UCSD-AML1 (cell line): Measurements from ENCODE around the gene FMNL1.

ENCODE experiments used
- DNase-seq: peaks from one replicate; lab custom pipeline; 2025; ENCODE audit not compliant: unreplicated experiment; lab: John Stamatoyannopoulos, UW

FMNL1 gene

DNA sequence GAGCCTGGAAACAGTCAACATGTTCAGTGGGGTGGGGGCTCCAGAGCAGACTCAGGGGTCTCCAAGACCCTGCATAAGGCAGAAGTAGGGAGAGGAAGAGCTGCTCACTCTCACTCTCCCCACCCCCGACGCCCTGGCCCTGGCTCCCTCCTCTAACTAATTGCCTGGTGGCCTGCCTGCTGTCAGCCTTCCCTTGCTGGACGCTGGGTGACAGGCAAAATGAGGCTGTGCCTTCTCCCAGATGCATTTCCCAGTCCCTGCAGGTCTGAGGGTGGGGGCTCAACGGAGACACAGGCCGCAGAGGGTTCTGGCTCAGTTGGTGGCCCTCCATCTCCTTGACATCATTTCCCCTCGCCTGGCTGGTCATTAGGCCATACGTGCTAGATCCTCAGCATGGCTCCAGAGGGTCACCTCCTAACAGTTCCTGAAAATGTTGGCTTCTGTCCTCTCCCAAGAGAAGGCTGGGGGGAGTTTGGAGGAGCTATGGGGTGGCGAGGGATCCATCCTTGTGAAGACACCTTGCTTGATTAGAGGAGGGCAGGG, 1.4 kb downstream of the FMNL1 start:
- no peak for DNase-seq

DNA sequence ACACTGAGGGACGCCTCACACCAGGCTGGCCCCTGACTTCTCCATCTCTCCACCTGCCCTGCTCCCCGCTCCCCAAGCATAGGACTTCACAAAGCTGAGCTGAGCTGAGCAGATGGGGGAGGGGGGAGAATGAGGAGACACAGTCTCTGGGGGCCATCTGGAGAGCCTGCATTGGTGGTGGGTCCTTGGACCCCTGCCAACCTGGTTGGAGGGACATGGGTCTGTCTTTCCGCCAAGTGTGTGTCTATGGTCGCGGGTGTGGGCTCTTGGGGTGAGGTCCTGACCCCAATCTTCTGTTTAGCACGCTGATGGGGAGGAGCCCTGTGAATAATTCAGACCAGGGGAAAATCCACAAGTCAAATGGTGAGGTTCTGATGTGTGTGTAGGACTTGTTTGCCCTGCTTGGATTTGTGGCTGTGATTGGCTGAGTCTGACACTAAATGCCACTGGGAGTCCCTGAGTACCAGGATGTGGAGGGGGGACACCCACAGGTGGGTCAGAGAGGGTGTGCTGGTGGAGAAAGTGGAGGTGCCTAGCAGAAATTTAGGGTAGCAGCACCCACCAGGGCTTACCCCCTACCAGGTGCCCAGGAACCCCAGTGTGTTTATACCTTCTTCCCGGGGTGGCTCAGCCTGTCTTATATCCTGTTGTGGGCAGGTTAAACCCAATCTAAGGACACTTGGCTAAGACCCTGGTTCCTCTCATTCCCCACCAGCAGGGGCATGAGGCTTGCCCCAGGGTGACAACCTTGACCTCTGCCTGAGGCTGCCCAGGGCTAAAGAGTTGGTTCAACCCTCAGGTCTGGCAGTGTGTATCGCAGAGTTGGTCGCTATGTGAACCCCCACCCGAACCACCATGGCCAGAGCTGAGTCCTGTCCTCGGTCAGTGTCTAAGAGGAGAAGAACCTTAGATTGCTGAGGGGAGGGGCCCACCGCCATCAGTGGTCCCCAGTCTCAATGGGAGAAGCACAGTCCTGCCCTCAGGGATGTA, 2.1 kb downstream of the FMNL1 start:
- no peak for DNase-seq

DNA sequence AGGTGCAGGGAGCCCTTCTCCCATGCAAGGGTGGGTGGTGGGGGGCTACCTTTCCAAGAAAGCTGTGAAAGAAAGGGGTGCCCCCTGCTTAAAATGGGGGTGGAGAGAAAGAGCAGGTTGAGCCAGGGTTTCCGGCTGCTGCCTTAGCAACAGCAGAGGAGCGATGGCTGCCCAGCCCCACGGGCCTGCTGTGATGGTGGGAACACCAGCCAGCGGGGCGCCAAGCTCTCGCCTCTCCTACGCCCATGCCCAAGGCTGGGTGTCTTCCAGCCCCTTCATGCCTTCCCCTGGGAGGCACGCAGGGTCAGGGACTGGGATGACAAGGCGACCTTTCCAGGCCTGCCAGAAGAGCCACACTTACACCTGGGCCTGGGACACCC, 3.0 kb downstream of the FMNL1 start:
- no peak for DNase-seq

DNA sequence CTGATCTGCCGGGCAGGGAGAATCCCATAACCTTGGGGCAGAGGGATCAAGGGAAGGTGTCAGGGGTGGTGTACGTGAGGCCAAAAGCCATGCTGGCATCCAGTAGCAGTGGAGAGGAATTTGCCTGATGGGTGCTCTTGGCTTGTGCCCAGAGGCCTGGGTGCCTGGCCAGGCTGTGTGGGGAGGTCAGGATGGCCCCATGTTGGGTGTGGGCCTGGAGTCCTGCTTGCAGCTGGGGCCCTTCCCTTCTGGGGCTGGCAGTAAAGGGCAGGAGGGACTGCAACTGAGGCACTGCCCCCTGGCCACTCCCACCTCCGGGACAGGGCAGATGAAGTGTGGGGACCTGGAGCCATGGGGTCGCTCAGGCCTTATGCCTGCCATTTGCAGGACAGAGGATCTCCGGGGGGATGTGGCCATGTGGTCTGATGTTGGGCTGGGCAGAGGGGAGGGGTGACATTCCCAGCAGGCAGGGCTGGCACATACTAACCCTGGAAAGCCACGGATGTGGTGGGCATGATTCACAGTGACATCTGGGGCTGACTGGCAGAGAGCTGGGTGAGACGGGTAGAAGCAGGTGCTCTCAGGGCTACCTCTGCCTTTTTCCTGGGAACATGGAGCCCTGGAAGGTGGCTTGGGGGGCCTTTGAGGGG, 3.5 kb downstream of the FMNL1 start:
- DNase-seq: peak; percentile 51

DNA sequence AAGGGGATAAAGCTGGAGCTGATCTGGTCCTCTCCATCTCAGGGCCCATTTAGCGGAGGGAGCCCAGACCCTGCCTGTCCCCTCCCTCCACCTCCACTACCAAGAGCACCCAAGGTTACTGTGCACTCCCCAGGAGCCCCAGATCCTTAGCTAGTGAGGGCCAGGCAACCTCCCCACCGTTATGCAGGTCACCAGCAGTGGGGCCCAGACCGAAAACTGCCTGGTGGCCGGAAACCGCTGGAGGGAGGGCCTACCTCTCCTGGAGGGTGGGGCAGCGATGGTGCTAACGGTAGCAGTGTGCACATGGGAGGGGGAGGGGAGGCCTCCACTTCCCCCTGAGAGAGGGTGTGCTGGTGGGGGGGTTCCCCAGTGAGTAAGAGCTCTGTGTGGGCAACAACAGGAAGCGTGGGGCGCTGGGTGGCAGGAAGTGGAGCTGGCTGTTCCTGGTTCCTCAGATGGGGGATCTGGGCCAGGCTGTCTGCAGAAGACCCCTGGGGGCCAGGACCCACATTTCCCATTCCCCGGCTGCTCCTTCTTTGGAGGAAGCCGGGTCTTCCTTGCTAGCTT, 4.4 kb downstream of the FMNL1 start:
- peak; percentile 96 for DNase-seq

DNA sequence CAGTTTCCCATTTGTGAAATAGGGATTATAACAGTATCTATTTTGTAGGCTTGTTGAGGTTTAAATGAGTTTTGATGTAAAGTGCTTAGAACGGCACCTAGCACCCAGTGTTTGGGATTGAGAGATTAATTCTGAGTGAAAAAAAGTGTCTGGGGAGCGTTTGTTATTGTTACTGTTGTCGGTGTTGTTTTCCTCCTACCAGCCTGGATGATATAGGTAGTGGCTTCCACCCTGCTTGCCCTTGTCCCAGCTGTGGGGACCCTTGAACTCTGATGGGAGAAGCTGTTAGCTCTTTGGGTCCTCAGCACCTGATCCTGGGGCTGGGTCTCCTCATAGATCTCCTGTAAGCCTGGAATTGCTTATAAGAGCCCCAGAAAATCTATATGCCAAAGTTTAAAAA, 4.9 kb downstream of the FMNL1 start:
- no peak for DNase-seq

DNA sequence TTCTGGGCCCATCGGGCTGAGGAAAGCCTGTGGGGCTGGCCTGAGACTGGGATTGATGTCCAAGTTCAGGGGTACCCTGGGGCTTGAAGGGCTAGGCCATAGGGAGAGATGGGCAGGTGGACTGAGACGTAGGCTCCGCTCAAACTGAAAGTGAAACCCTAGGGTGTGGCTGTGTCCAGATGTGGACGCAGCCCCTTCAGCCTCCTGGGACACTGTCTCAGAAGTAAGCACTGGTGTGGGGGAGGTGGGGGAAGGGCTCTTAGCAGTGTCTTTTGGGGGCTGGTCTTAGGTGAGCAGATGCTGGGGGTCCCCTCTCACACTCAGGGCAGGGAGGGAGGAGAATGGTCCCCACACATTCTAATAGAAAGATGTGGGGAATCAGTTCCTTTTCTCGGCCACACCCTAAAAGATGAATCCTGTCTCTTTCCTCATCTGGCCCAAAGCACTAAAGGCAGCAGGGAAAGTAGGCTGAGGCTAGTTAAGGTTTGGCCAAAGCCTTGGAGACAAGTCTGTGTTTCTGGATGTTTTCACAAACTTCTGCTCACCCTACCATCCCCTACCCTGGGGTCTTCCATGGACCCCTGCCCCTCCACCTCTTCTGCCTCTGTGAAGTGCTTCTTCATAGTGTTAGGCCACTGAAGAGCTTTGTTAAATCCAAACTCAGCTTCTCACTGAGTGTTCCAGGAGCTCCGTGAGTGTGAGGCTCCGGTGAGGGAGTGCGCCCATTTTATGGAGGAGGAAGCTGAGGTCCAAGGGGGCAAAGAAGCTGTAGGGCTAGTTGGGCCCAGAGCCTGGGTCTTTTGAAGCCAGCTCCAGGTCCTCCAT, 5.6 kb downstream of the FMNL1 start:
- no peak for DNase-seq

DNA sequence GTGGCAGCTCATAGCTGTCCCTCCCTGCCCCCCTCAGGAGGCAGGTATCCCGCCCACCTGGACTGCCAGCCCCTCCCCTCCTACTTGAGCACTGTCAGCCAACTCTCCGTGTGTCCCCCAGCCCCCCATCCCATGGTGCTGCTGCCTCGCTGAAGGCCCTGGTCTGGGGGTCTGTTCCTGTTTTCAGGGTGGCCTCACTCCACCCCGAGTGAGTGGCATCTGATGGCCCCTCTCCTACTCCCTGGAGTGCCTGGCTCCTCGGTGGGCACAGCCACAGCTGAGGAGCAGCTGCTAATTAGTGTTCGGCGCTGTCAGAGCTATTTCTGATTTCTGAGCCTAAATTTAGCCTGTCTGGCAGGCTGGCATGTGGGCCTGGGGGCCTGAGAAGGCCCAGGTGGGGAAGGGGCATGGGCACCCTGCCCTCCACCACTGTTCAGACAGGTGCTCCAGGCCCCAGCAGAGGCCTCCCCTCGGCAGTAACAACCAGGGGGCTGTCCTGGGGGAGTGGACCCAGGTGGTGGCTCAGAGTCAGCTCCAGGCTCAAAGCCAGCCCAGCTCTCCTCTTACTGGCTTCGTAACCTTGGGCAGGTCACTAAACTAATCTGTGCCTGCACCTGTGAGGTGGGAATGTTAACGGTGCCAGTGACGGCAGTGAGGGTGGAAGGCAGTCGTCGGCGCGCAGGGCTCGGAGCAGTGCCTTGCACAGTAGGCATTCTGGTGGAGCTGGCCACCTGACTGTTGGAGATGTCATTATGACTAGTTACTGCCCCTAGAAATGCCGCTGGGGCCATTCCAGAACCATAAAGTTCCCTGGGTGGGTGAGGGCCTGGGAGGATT, 6.5 kb downstream of the FMNL1 start:
- DNase-seq: no peak

DNA sequence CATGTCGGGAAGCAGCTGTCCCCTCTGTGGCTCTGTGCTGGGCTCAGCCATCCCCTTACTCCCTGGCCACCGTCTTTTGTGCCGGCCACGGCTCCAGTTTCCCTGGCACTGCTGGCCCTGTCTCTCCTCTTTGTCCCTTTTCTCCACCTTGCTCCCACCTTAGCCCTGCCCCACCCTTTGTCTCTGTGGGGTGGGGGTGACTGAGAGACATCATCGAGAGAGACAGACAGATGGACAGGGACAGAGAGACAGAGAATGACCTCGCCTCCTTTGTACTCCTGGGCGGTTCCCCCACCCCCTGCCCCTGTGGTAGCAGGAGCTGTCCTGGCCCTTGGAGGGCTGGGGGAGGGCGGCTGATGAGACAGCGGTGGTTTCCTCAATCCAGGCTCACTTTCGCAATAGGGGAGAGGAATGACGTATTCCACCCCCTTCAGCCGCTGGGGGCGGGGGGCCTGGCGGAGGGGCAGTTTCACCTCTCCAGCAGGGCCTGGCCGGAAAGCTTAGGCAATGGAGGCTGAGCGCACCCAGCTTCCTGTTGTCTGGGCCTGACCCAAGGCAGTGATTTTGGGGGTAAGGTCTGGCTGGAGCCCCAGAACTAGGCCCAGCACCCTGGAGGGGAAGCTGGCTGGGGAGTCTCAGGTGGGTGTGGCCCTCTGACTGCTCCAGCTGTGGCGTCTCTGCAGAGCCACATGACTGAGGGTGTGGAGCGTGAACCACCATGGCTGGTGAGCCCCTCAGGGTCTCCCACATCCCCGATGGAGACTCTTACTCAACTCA, 7.3 kb downstream of the FMNL1 start:
- DNase-seq: peak; percentile 87

DNA sequence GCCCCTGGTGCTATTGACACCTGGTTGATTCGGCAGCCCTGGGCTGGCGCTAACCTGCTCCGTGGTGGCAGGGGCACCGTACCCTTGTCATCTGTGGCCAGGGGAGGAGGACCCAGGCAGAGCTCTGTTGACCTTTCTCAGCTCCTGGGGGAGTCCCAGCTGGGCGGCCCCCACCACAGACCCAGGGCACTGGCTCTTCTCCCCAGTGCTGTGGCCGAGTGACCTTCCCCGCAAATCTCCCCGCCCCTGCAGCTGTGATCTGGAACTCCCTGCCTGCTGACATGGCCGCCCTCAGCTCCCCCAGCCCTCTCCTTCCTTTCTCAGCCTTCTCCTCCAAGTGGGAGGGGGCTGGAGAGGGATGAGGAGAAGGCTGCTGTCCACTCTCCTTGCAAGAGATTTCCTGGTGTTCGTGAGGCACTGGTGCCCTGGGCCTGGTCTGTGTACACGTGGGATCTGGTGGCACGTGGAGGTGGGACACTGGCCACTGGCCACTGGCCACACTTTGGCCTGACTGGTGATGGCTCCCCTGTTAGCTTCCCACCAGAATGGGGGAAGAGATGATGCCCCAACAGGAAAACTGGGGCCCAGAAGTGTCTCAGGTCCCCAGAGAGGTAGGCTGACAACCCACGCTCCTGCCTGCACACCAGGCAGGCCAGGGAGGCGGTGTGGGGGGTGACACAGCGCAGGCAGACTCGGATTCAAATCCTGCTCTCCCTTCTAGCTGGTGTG, 8.2 kb downstream of the FMNL1 start:
- no peak for DNase-seq

DNA sequence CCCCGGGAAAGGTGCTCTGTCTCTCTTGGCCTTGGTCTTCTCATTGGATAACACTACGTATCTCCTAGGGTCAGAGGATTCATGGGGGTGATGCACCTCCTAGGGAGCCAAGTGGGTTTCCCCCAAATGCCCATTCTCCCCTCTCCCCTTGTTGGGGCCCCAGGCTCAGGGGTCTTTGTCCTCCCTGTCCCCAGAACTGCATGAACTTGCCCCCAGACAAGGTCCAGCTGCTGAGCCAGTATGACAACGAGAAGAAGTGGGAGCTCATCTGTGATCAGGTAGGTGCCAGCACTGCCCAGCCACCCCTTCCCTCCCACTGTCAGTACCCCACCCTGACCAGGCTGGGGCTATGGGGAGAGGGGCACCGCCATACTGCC, 8.7 kb downstream of the FMNL1 start:
- DNase-seq: no peak

DNA sequence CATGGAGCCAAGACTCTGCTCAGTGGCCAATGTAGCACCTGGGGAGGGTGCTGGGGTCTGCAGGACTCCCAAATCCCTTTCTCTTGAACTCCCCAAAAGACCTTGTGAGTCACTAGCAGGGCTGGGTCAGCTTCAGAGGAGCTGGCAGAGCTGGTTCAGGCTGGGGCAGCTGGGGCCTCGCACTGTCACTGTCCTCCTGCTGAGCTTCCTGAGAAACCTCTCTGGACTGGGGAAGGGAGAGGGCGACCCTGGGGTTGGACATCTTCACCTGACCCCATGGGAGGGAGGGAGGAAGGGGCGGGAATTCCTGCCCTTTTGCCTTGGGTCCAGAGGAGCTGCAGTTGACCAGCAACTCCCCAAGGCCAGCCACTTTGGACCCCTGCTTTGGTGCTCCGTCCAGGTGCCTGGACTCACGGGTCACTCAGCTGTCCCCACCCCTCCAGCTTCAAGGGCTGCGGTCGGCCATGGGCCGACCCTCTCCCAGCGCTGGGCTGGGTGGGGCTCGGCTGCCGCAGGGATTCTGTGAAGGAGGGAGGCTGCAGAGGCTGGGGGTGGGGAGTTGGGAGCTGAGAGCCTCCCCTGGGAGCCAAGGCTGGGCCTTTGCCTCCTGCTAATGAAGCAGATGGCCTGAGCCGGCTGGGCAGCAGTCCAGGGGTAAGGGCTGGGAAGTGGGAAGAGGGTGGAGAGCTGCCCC, 9.2 kb downstream of the FMNL1 start:
- DNase-seq: no peak

DNA sequence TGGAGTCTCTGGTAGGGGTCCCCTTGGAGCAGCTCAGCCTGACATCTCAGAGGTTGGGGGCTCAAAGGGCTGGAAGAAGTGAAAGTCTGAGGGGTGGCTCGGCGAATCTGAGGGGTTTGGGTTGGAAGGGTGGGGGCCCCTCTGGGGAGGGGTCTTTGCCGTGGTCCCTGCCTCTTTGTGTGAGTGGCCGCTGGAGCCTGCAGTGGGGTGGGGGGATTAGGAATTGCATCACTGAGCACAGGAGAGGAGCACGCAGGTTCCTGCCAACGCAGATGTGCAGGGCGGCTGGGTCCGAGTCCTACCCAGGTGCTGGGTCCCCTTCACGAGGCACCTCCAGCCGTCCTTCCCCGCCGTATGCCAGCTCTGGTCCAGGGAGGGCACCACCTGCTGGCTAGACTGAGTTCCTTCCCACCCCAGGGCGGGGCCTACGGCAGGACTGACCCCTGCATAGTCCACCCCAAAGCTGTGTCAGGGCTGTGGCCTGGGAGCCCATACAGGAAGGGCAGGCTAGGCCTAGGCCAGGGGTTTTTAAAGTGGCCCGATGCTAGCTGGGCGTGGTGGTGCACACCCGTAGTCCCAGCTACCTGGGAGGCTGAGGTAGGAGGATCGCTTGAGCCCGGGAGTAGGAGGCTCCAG, 9.9 kb downstream of the FMNL1 start:
- DNase-seq: no peak

DNA sequence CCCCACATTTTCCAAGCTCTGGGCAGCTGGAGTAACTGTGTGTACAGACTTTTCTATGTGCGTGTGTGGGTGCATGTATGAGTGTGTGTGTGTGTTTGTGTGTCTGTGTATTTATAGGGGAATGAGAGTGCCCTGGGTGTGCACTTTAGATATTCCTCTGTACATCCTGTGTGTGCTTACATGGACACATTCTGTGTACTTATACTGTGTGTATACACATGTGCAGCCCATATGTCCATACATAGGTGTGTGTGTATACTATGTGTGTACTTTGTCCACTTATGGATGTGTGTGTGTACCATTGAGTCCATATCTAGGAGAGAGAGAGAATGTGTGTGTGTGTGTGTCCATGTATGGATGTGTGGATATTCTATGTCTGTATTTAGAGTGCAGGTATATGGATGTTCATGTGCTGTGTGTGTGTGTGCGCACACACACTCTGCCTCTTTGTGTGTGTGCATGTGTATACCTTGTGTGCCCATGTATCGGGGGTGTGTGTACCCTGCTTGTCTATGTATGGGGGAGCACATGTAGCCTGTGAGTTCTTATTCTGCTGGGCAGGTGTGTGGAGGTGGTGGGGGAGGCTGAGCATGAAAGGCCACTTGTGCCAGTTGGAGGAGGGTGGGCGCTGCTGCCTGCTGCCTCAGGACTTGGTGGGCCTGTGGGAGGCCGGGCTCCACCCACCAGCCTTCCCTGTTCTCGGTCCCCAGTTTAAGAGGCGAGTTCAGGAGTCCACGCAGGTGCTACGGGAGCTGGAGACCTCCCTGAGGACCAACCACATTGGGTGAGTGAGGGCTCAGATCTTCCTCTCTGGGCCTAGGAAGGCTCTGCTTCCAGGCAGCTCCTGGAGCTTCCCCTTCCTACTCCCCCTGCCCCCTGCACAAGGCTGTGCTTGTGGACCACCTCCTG, 11.1 kb downstream of the FMNL1 start:
- DNase-seq: no peak

DNA sequence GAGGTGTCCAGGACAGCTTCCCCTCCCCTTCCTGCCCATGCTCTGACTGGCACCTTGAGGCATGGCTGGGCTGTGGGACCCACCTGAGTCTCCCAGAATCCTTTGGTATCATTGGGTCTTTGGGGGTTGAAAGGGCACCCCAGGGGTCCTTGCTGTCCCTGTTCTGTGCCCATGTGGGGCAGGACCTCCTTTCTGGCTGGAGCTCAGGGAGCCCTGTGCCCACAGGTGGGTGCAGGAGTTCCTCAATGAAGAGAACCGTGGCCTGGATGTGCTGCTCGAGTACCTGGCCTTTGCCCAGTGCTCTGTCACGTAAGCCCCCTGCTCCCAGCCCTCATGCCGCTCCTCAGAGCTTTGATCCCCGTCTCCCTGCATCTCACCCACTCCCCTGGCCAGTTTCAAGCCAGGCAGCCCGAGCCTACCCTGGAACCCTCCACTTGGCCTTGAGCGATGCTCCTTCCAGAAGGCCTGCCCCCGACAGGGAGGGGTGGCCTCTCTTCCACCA, 11.8 kb downstream of the FMNL1 start:
- DNase-seq: no peak

DNA sequence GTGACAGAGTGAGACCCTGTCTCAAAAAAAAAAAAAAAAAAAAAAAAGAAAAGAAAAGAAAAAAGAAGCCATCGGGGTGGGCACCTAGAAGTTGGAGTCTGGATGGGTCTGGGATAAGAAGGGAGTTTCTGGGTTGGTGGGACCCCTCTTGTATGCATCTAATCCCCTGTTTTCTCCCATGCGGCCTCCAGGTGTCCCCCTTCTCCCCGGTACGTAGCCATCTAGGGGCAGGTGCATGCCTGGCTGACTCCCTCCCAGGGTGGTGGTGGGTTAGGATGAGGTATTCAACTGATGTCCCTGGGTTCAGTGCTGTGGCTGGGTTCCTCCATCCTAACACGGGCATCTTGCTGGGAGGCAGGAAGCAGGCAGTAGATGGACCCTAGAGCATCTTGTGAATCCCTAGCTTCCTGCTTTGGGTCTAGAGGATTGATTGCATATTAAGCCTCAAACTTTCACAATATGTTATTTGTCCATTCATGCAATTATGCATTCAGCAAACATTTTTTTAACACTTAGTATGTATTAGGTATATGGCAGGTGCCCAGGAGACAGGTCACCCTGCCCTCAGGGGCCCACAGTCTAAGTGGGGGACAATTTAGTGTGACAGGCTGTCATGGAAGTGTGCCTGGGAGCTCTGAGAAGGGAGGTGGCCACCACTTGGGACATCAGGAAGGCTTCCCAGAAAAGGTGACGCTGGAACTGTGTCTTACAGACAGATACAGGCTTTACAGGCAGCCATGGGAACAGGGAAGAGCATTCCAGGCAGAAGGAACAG, 13.1 kb downstream of the FMNL1 start:
- peak; percentile 25 for DNase-seq
